ENCODE results near the gene AGBL1. TPM values are rescaled to one million over a fixed set of nuclear protein-coding genes. Genes with fewer than 3 reads are reported as not detected.
"Not testable (repeated sequence)": the region's sequence is repeated elsewhere in the genome, so short reads cannot be mapped to it uniquely, and the experiment has no call there.

AGBL1 gene
- total and polyA plus RNA-seq, 4 donors, result 0.08 to 147 (median 4.7) TPM

- Histone ChIP-seq H3K27ac (ENCODE audit: low read depth in 1 of 2, low read length in 1 of 2) (no peak overlapping the region), H3K4me1 (ENCODE audit: control insufficient read depth in 5 of 5, insufficient read depth in 5 of 5, low read length in 5 of 5) (peaks cover 0 to 13% (median 0%) of the 10 kb centered on the region in 5 donors), H3K36me3 (ENCODE audit: control insufficient read depth in 4 of 4, insufficient read depth in 4 of 4, low read length in 4 of 4) (no peaks in the 10 kb centered on the region), H3K27me3 (ENCODE audit: control insufficient read depth in 3 of 3, insufficient read depth in 3 of 3, low read length in 2 of 3) (no peaks in the 10 kb centered on the region), H3K9ac (ENCODE audit: insufficient read depth in 1 of 2, low read length in 2 of 2) (no peak overlapping the region), H3K4me3 (no peak overlapping the region), H3K9me3 (ENCODE audit: control insufficient read depth in 4 of 4, insufficient read depth in 3 of 4, low read length in 3 of 4) (no peaks in the 10 kb centered on the region)
- ATAC-seq (ENCODE audit: insufficient read depth, low FRiP score) (no peak), DNase-seq (no peak)
- no peak for TF ChIP-seq CTCF (IDR thresholded peaks at IDR 0.05; ENCODE audit: control extremely low read depth, extremely low read depth)
- 79 to 86% methylated on average over 6 of the region's 6 CpGs for WGBS, 2 donors
These were observed 952.6 kb downstream of the AGBL1 start for GRCh38 chr15:87032295-87032694.

GRCh38 chr15:87033056-87033455 is 953.4 kb downstream of the AGBL1 start:
- H3K36me3 ChIP-seq (ENCODE audit: control insufficient read depth in 4 of 4, insufficient read depth in 4 of 4, low read length in 4 of 4), result no peaks in the 10 kb centered on the region
- no peak overlapping the region for H3K9ac ChIP-seq (ENCODE audit: insufficient read depth in 1 of 2, low read length in 2 of 2)
- no peaks in the 10 kb centered on the region for H3K27me3 ChIP-seq (ENCODE audit: control insufficient read depth in 3 of 3, insufficient read depth in 3 of 3, low read length in 2 of 3)
- H3K9me3 ChIP-seq (ENCODE audit: control insufficient read depth in 4 of 4, insufficient read depth in 3 of 4, low read length in 3 of 4), result no peaks in the 10 kb centered on the region
- no peak for DNase-seq
- H3K4me1 ChIP-seq (ENCODE audit: control insufficient read depth in 5 of 5, insufficient read depth in 5 of 5, low read length in 5 of 5), result peaks cover 0 to 13% (median 0%) of the 10 kb centered on the region in 5 donors
- 61 to 79% methylated on average over 2 of the region's 2 CpGs for WGBS, 2 donors
- no peak overlapping the region for H3K27ac ChIP-seq (ENCODE audit: low read depth in 1 of 2, low read length in 1 of 2)
- no peak overlapping the region for H3K4me3 ChIP-seq
- ATAC-seq (ENCODE audit: insufficient read depth, low FRiP score), result no peak
- TF ChIP-seq CTCF (IDR thresholded peaks at IDR 0.05; ENCODE audit: control extremely low read depth, extremely low read depth), result no peak

- no peak for ATAC-seq (ENCODE audit: insufficient read depth, low FRiP score)
- Histone ChIP-seq H3K9me3 (ENCODE audit: control insufficient read depth in 4 of 4, insufficient read depth in 3 of 4, low read length in 3 of 4) (no peaks in the 10 kb centered on the region), H3K36me3 (ENCODE audit: control insufficient read depth in 4 of 4, insufficient read depth in 4 of 4, low read length in 4 of 4) (no peaks in the 10 kb centered on the region), H3K4me1 (ENCODE audit: control insufficient read depth in 5 of 5, insufficient read depth in 5 of 5, low read length in 5 of 5) (peaks cover 0 to 13% (median 0%) of the 10 kb centered on the region in 5 donors), H3K9ac (ENCODE audit: insufficient read depth in 1 of 2, low read length in 2 of 2) (no peak overlapping the region), H3K4me3 (no peak overlapping the region), H3K27ac (ENCODE audit: low read depth in 1 of 2, low read length in 1 of 2) (no peak overlapping the region), H3K27me3 (ENCODE audit: control insufficient read depth in 3 of 3, insufficient read depth in 3 of 3, low read length in 2 of 3) (no peaks in the 10 kb centered on the region)
- WGBS, 2 donors, result 88 to 94% methylated on average over 16 of the region's 16 CpGs
- no peak for DNase-seq
- no peak for TF ChIP-seq CTCF (IDR thresholded peaks at IDR 0.05; ENCODE audit: control extremely low read depth, extremely low read depth)
These were observed 955.2 kb downstream of the AGBL1 start for GRCh38 chr15:87034886-87035285.

GRCh38 chr15:87038404-87038803 is 958.7 kb downstream of the AGBL1 start:
- Histone ChIP-seq H3K9me3 (ENCODE audit: control insufficient read depth in 4 of 4, insufficient read depth in 3 of 4, low read length in 3 of 4) (no peaks in the 10 kb centered on the region), H3K4me1 (ENCODE audit: control insufficient read depth in 5 of 5, insufficient read depth in 5 of 5, low read length in 5 of 5) (no peaks in the 10 kb centered on the region), H3K36me3 (ENCODE audit: control insufficient read depth in 4 of 4, insufficient read depth in 4 of 4, low read length in 4 of 4) (no peaks in the 10 kb centered on the region), H3K27me3 (ENCODE audit: control insufficient read depth in 3 of 3, insufficient read depth in 3 of 3, low read length in 2 of 3) (no peaks in the 10 kb centered on the region), H3K4me3 (no peak overlapping the region), H3K9ac (ENCODE audit: insufficient read depth in 1 of 2, low read length in 2 of 2) (no peak overlapping the region), H3K27ac (ENCODE audit: low read depth in 1 of 2, low read length in 1 of 2) (no peak overlapping the region)
- DNase-seq (no peak), ATAC-seq (ENCODE audit: insufficient read depth, low FRiP score) (no peak)
- TF ChIP-seq CTCF (IDR thresholded peaks at IDR 0.05; ENCODE audit: control extremely low read depth, extremely low read depth), result no peak
- 41 to 56% methylated on average over 3 of the region's 3 CpGs for WGBS, 2 donors

GRCh38 chr15:87042619-87043018 is 962.9 kb downstream of the AGBL1 start:
- not testable (repeated sequence) for DNase-seq

More at GRCh38 chr15:87042619-87043018, 962.9 kb downstream of the AGBL1 start:
- H3K4me1 ChIP-seq (ENCODE audit: control insufficient read depth in 5 of 5, insufficient read depth in 5 of 5, low read length in 5 of 5); H3K27me3 ChIP-seq (ENCODE audit: control insufficient read depth in 3 of 3, insufficient read depth in 3 of 3, low read length in 2 of 3); H3K9me3 ChIP-seq (ENCODE audit: control insufficient read depth in 4 of 4, insufficient read depth in 3 of 4, low read length in 3 of 4); H3K4me3 ChIP-seq; H3K27ac ChIP-seq (ENCODE audit: low read depth in 1 of 2, low read length in 1 of 2); ATAC-seq (ENCODE audit: insufficient read depth, low FRiP score); H3K36me3 ChIP-seq (ENCODE audit: control insufficient read depth in 4 of 4, insufficient read depth in 4 of 4, low read length in 4 of 4); H3K9ac ChIP-seq (ENCODE audit: insufficient read depth in 1 of 2, low read length in 2 of 2): not testable (repeated sequence)
- WGBS, 2 donors, result 82 to 89% methylated on average over 4 of the region's 4 CpGs
